HL-60/S4 treated with retinoic acid at 250 ng/mL for 4 days and 3 days (cell line): Measurements from ENCODE around the gene PEX5L.
"Not testable (repeated sequence)": the region's sequence is repeated elsewhere in the genome, so short reads cannot be mapped to it uniquely, and the experiment has no call there.

Experiments
- in situ Hi-C: fragments of 300-500 bp; cut with MboI; formaldehyde crosslinking; loops from 2 replicates; pipeline ENCODE4 v1.7.0; 2022; ENCODE audit warnings: low sequenced_read_pairs

PEX5L gene

DNA sequence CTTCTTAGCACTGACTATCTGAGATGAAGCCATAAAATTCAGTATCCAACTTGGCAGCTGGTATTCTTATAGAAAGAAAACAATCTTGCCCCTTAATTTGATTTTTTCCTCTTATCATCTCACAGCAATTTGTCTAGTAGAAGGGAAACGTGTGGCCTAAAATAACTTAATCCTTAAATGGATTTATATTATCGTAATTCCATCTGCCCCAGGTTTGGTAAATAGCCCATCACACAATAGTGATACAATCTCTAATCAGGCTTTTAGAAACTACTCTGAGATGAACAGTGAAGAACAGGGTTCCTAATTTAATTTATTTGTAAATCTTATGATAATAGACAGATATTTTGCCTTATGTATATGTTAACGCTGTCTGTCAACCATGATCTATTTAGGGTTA is 24.8 kb downstream of the PEX5L start:
- in situ Hi-C loops: no loop called here

DNA sequence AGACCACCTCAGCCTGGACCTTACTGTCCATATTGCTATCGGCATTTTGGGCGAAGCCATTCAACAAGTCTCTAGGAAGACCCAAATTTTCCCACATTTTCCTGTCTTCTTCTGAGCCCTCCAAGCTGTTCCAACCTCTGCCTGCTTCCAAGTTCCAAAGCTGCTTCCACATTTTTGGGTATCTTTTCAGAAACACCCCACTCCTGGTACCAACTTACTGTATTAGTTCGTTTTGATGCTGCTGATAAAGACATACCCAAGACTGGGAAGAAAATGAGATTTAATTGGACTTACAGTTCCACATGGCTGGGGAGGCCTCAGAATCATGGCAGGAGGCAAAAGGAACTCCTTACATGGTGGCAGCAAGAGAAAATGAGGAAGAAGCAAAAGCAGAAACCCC is 28.4 kb downstream of the PEX5L start:
- in situ Hi-C loops: not testable (repeated sequence)

DNA sequence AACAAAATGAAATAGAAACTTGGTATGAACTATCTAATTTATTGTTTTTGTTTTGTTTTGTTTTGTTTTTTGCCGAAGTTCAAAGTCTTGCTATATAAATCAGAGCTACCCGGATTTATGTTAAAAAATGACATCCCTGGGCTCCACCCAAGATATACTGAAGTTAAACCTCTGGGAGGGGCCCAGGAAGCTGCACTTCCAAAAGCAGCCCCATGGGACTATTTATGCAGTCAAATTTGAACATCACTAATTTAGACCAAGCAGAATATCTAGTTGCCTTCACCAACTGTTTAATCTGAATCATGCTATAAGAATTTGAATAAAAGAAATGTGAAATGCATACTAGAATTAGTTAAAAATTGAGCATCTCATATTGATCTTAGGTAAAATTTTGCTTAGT is 32.2 kb downstream of the PEX5L start:
- in situ Hi-C loops: no loop called here

DNA sequence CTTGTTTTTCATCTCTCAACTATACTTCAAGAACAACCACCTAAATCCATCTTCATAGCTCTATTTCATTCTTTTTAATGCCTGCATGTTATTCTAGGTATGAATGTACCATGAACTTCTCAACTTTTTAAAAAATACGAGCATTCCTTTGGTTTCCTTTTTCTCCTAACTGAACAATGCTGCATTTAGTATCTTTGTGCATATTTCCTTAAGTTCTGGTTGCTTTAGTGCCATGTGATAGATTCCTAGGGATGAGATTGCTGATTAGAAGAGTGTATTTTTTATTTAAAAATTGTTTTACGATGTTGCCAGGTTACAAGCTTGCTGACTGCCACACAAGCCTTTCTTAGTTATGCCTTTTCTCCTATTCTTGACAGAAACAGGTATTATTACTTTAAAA is 34.7 kb downstream of the PEX5L start:
- in situ Hi-C loops: no loop called here

DNA sequence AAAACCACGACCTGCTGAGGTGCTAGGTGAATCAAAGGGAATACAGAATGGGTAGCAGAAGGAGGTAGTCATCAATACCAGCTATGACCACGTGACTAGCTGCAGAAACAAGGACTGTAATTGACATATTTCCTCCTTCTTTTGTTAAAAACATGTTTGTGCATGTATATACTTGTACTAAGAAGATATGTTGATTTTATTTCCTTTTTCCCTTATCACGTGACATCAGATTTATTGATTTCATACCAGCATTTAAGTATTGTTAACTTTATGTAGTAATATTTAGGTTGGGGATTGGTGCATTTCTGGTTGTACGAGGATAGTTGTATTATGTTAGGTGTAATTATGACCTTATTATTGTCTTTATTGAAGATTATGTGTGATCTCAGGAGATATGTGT is 36.2 kb downstream of the PEX5L start:
- in situ Hi-C loops: no loop called here

DNA sequence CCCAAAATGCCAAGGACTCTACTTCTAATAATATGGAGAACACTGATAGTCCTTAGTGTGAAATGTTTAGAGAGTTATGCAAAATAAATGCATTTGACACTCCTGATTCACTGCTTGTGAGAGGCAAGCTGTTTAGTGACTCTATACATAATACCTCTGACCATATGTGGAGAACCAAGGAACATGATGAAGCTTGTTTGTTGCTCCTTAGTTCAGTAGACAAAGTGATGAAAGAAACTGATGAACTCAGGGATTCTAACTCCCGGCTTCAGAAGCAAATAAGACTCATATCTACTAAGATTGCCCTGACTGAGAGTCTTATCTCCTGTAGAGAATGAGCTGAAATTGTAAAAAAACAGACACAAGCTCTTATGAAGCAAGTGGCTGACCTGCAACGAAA is 41.3 kb downstream of the PEX5L start:
- in situ Hi-C loops: no loop called here

DNA sequence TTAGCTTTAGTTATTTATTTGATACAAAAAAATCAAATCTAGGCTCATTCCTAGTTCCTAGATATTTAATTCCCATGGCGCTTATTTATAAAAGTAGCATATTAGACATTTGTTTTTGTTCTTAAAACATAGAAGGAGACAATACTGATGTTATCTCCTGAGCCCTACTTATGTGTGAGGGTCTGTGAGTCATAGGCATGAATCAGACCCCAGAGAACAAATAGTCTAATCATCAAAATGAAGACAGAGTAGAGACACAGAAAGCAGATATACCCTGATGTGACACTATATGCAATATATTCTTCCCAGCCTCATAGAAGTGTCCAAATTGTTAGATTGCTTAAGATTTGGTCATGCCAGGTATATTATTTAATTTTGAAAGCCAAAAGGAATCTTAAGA is 44.9 kb downstream of the PEX5L start:
- in situ Hi-C loops: no loop called here

DNA sequence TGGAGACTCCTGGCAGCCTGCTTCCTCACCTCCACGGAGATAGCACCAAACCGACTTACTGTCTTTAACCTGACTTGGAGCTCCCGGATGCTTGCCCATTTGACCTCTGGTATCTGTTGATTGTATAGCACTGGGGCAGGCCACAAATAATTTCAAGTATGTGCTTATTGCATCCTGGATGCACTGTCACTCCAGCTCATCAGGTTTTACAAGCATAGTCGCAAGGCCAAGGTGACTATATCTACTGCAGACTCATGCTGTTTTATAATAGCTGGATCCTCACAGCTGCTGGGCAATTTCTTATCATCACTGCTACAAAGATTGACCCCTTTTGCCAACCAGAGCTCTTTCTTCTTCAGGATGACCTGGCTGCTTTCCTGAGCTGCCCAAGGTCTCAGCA is 45.6 kb downstream of the PEX5L start:
- in situ Hi-C loops: no loop called here

DNA sequence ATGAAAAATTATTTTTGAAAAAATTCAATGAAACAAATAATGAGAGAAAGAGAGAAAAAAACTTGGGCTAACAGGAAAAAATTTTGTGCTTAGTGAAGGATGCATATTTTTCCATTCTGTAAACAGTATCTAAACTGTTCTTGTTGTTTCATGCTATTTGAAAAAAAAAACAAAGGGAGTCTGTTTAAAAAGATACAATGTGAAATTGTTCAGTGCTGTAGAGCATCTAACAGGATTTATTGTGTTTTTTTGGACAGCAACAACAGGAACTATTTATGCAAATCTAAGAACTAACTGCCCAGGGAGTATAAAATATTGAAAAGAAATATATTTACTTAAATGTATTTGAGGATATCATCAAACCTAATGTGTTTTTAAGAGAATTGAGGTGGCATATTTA is 55.1 kb downstream of the PEX5L start:
- in situ Hi-C loops: no loop called here

DNA sequence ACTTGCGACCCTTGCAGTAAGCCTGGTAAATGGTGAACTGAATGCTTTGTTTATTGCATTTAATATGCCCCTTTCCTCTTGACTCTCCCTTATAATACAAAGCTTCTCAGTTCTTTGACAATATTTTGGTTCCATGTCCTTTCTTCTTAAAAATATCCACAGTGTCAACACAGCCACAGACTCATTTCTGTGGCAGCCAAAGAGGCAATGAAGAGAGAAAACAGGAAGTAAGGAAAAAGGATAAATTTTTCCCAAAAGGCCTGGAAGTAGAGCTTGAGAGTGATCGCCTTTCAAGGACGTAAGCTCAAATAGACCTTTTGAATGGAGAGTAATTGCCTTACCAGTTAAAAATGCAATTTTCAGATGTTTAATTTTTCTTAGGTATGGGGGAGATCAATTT is 59.4 kb downstream of the PEX5L start:
- in situ Hi-C loops: no loop called here

DNA sequence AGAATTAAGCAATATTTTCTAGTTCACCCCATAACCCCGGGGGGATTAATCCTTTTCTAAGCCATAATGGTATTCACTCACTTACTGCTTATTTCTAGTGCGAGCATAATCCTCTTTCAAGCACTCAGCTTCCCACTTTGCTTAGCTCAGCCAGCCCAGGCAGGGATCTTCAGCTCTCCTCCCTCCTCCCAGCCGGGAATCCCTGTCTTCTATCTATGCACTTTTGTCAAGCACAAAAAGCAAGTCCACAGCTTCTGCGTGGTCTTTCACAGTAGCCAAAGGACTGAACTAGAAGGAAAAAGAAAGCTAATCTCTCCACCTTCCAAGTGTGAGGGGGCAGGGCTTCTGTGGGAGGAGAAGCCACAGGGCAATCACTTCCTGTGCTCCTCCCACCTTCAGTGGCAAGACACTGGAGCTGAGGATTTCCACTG is 62.8 kb downstream of the PEX5L start:
- in situ Hi-C loops: no loop called here

DNA sequence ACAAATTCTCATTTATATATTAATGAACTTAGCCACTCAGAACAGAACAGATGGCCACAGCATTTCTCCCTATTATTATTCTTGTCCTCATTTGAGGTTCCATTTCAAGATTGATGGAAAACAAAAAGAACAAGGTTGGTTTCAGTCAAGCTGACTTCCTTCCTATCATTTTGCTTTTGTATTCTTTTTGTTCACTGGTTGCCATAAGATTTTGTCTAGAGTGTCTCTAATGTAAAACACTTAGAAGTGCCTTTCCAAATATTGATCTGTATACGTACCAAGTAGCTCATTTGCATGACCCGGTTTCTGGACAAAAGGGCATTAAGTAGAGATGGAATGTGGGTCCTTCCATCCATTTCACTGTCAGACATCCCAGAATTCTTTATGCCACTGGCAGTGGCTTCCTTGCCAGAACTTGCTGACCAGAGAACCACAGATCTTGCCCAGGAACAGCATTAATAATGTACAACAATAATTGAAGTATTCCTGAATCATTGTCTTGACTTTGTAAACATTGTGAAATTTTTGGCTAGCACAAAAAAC is 63.8 kb downstream of the PEX5L start:
- in situ Hi-C loops: no loop called here

DNA sequence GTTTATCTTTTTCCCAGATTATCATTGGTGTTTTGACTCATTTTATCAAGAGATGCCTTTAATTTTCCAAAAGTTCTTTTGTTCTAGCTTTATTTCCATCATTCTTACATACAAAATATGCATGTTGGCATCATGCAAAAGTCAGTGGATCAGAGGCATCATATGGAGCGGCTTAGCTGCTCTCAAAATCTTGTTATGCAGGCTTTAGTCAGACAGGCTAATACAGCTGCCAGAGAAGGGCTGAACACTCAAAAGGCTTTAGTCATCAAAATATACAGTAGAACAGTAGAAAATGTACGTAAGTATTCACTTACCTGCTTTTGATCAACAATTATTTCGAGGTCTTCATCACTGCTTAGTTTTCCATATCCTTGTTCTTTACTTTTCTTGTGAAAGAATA is 65.5 kb downstream of the PEX5L start:
- in situ Hi-C loops: no loop called here

DNA sequence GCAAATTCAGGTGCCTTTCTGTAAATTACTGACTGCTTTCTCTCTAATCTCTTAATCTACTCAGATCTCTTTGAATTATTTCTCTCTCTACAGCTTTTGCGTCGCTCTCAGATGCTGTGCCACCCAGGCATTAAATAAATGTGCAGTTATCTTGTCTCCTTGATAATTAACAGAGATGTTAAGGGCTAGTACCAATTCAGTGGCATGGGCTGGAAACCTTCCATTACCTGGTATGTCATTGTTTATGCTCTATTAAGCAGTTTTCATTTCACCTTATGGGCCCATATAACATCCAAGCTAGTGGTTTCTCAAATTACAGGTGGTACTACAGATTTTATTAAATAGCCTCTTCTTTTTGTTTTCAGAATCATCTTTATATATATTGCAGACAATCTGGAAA is 66.0 kb downstream of the PEX5L start:
- in situ Hi-C loops: no loop called here

DNA sequence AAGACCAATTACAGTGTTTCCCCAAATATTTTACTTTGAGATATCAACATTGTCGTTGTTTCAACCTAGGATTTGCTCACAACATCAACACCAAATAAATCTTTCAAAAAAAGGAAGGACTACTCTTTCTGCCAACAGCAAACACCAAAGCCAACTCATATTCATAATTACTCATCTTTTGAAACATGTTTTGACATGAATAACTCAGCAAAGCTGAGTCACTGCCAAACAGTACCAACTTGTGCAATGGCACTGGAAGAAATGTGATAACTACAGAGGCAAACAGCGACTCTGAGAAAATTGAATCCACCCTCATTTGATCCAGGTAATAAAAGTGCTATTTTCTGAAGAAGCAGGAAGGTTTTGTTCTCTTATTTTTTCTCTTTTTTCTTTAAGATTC is 67.2 kb downstream of the PEX5L start:
- in situ Hi-C loops: no loop called here

DNA sequence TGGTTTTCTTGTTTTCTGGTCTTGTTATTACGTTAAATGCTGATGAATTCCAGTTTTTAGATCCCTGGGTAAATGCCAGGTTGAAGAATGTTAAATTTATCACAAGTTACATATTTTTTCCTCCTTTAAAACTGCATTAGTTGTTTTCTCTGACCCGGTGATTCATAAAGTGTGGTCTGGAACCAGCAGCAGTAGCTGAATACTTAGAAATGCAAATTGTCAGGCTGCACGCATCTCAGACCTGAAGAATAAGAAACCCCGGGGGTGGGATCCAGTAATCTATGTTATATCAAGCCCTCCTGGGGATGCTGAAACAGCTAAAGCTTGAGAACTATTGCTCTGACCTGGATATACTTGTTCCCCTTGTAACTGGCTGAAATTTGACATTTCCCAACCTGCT is 69.1 kb downstream of the PEX5L start:
- in situ Hi-C loops: no loop called here

DNA sequence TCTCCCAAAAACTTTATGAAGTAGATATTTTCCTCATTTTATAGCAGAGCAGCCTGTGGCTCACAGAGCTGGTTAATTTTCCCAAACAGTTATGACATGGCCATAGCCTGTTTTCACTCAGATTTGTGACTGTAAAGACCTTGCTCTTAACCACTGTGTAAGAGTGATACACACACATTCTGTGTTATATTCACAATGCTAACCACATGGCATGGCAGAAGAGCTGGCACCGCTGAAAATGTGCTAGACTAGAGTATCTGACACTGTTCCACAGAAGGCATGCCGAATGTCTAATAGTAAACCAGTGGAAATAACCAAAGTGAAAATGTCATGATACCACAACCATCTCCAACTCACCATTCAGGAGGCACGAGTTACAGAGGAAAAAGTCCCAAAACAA is 71.8 kb downstream of the PEX5L start:
- in situ Hi-C loops: no loop called here

DNA sequence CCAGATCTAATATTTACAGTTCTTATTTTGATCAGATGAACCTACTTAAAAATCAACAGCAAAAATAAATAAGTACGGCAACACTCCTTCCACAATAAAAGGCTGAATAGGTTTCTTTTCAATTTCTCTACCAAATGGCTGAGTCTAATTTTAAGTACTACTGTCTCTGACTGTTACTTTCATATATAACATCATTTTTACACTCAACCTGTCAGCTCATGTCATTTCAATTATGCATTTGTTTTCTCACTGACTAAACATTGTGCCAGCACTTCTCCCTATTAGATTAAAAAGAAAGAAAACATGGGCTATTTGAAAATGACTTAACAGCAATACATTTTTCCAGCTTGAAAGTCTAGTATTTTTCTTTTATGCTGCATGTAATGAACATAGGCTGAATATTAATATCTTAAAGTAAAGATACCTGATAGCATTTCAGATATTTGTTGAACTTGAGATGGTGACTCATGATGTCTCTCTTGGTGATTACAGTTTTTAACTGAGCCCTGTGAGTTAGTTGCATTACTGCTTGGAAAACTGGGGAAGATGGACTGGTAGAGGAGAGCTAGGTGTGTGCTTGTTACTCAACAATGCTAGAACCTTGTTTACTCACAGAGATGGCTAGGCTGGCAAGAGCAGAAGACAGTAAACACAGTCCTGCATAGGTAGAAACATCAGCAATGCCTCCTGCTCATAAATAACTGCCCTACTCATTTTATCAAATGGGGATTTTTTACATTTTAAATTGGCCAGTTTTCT is 73.9 kb downstream of the PEX5L start:
- in situ Hi-C loops: no loop called here

DNA sequence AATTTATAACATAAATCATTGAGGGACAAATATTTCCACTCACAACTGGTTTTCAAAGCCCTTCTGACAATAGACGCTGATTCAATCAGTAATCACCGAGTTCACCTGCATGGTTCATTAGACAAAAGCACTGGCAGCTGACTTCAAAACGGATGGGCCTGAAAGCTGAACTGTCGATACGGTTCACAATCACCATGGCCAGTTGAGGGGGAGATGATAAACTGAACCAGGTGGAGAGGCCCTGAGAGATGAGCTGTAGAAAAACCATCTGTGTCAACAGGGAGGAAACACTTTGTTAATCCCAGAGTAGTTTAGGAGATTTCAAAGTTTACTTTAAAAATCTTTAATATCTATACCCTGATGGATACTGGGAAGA is 75.0 kb downstream of the PEX5L start:
- in situ Hi-C loops: no loop called here

DNA sequence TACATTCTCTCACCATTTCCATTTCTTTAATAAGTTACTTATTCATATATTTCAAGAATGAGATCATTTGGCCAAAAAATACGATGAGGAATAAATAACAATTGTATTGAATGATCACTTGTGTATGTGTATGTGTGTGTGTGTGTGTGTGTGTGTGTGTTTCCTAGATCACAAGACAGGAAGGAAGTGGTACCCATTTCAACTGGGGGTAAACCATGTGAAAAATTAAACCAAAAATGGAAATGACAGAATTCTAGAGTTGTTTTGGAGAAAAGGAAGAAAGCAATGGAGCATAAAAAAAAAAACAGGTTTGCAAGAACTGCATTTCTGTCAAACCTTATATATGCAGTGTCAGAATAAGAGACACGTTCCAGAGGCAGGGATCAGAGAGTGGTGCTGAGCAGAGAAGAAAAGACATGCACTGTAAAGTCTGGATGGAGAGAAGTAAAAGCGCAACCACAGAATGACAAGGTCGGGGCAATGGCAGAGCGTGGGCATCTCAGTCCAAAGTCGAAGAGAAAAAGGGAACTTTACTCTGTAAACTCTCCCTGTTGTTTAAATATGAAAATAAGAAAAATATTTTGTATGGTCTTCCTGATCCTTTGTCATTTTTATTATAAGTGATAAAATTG is 75.5 kb downstream of the PEX5L start:
- in situ Hi-C loops: no loop called here

DNA sequence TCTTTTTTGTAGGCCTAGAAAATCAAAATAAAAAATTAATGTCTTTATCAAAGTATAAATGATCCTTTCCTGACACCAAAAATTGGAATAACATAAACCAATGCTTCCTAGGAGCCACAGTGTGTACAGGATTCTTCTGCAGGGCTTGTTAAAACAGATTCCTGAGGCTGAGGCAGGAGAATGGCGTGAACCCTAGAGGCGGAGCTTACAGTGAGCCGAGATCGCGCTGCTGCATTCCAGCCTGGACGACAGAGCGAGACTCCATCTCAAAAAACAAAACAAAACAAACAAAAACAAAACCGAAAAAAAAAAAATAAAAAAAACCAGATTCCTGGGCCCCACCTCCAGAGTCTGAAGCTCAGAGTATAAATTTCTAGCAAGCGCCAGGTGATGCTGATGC is 78.0 kb downstream of the PEX5L start:
- in situ Hi-C loops: no loop called here

DNA sequence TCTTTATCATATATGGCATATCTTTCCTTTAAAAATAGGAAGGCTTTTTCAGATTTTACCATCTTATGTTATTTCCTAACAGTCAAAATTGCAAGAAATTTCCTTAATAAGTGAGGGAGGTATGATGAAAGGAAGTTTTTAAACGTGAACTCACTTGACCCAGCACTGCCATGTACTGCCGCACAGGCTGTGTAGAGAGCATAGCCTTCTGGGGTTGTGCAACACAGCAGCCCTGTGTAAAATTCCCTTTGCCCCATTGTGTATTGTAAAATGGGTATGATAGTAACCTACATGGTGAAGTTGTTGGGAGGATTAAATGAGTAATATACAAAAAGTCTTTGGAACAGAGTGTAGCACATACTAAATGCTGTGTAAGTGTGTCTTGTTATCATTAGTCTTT is 78.6 kb downstream of the PEX5L start:
- in situ Hi-C loops: no loop called here
